Astrocyte (in vitro differentiated cells and primary cell): ENCODE measurements around the gene TEAD1. TPM values are rescaled to one million over a fixed set of nuclear protein-coding genes. Genes with fewer than 3 reads are reported as not detected.

Source experiments
- DNase-seq: peaks from one replicate; pipeline ENCODE4 v3.0.0-alpha.2; 2010; ENCODE audit warnings: low read depth
- FAIRE-seq: peaks from 2 replicates; lab custom pipeline; 2011; peaks lifted over from hg19 to GRCh38; lab: Jason Lieb, UNC
- H2AFZ ChIP-seq: 2 replicates; pipeline ENCODE4 v1.6.0; 2012; ENCODE audit warnings: low read depth, low read length, inconsistent platforms
- H3K27ac ChIP-seq: 2 replicates; pipeline ENCODE4 v1.5.1; 2011; ENCODE audit warnings: low read depth, low read length, inconsistent platforms
- H3K27me3 ChIP-seq: 2 replicates; pipeline ENCODE4 v1.6.0; 2011; ENCODE audit warnings: low read length, inconsistent platforms; ENCODE audit not compliant: insufficient read depth
- H3K36me3 ChIP-seq: 2 replicates; pipeline ENCODE4 v1.5.1; 2011; ENCODE audit warnings: low read length, inconsistent platforms; ENCODE audit not compliant: insufficient read depth
- H3K4me1 ChIP-seq: 2 replicates; pipeline ENCODE4 v1.5.1; 2011; ENCODE audit warnings: low read length, inconsistent platforms; ENCODE audit not compliant: insufficient read depth
- H3K4me2 ChIP-seq: 2 replicates; pipeline ENCODE4 v1.6.0; 2012; ENCODE audit warnings: low read length, inconsistent platforms
- H3K4me3 ChIP-seq: 2 replicates; pipeline ENCODE4 v1.5.1; 2011; ENCODE audit warnings: low read depth, mild to moderate bottlenecking, low read length, inconsistent platforms; ENCODE audit not compliant: insufficient read depth
- H3K79me2 ChIP-seq: 2 replicates; pipeline ENCODE4 v1.6.0; 2012; ENCODE audit warnings: mild to moderate bottlenecking, low read length, inconsistent platforms; ENCODE audit not compliant: insufficient read depth
- H3K9ac ChIP-seq: 2 replicates; pipeline ENCODE4 v1.6.0; 2012; ENCODE audit warnings: mild to moderate bottlenecking, low read length, inconsistent platforms
- H3K9me3 ChIP-seq: 2 replicates; pipeline ENCODE4 v1.5.1; 2012; ENCODE audit warnings: low read depth, mild to moderate bottlenecking, low read length, inconsistent platforms; ENCODE audit not compliant: insufficient read depth
- H4K20me1 ChIP-seq: 2 replicates; pipeline ENCODE4 v1.6.0; 2012; ENCODE audit warnings: low read length, inconsistent platforms; ENCODE audit not compliant: insufficient read depth
- H3K27ac Mint-ChIP-seq: one replicate; pipeline ENCODE4 v1.8.0; 2021; ENCODE audit warnings: mild to moderate bottlenecking, mixed read lengths; ENCODE audit not compliant: unreplicated experiment
- H3K27me3 Mint-ChIP-seq: one replicate; pipeline ENCODE4 v1.8.0; 2021; ENCODE audit warnings: low read depth, mixed read lengths; ENCODE audit not compliant: unreplicated experiment
- H3K36me3 Mint-ChIP-seq: one replicate; pipeline ENCODE4 v1.8.0; 2021; ENCODE audit warnings: low read depth, mixed read lengths; ENCODE audit not compliant: unreplicated experiment
- H3K4me1 Mint-ChIP-seq: one replicate; pipeline ENCODE4 v1.8.0; 2021; ENCODE audit warnings: low read depth, mixed read lengths; ENCODE audit not compliant: unreplicated experiment
- H3K4me3 Mint-ChIP-seq: one replicate; pipeline ENCODE4 v1.8.0; 2021; ENCODE audit warnings: mild to moderate bottlenecking, moderate library complexity, mixed read lengths; ENCODE audit not compliant: unreplicated experiment
- H3K9me3 Mint-ChIP-seq: one replicate; pipeline ENCODE4 v1.8.0; 2021; ENCODE audit warnings: mild to moderate bottlenecking, mixed read lengths; ENCODE audit not compliant: unreplicated experiment
- EZH2 ChIP-seq: IDR thresholded peaks from 2 replicates; pipeline ENCODE4 v1.6.1; 2012; ENCODE audit warnings: mild to moderate bottlenecking, low read length, inconsistent platforms; ENCODE audit not compliant: insufficient read depth
- total RNA-seq: library from RNA; stranded (reverse); gene quantifications from 2 replicates; pipeline ENCODE4 v1.2.1, GENCODE V29; 2021
- TF ChIP-seq, protein P1 (sequence below): IDR thresholded peaks from 2 replicates; pipeline ENCODE4 v1.5.1; 2011; ENCODE audit warnings: low read depth, mild to moderate bottlenecking, inconsistent platforms, low read length, moderate library complexity; ENCODE audit not compliant: insufficient read depth

The TEAD1 gene
- total RNA-seq, 1 donor from 2014 or later, result 149 TPM

DNA sequence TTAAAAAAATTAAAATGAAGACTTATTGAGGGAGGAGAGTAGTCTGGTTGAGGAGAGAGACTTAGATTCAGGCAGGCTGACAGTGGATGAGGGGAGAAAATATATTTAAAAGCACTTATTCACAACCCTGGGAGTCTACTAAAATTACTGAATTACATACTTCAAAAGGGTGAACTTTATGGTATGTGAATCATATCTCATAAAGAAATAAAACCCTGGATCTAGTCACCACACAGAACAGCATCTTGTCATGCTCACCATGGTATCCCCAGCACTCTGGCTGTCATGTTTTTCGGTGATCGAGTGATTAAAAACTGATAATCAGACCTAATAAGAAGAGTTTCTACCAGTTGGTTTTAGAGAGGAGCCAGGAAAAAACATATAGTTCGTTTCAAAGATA lies 11.0 kb downstream of the TEAD1 start:
- Mint-ChIP-seq H3K4me3 (no peak overlapping the region), H3K27ac (no peak overlapping the region), H3K4me1 (peaks cover 86% of the 10 kb centered on the region), H3K36me3 (peaks cover 7% of the 10 kb centered on the region), H3K9me3 (no peaks in the 10 kb centered on the region), H3K27me3 (no peaks in the 10 kb centered on the region)
- Histone ChIP-seq H3K27me3 (no peaks in the 10 kb centered on the region), H3K4me1 (peaks cover 63% of the 10 kb centered on the region), H3K9me3 (no peaks in the 10 kb centered on the region), H3K36me3 (peaks cover 2% of the 10 kb centered on the region), H3K27ac (peak overlapping the region; percentile 74), H3K79me2 (peaks cover 99% of the 10 kb centered on the region), H3K9ac (peak overlapping the region; percentile 68), H2AFZ (no peak overlapping the region), H3K4me3 (no peak overlapping the region), H3K4me2 (peak overlapping the region; percentile 15), H4K20me1 (peaks cover 77% of the 10 kb centered on the region)
- TF ChIP-seq, protein P1, sequence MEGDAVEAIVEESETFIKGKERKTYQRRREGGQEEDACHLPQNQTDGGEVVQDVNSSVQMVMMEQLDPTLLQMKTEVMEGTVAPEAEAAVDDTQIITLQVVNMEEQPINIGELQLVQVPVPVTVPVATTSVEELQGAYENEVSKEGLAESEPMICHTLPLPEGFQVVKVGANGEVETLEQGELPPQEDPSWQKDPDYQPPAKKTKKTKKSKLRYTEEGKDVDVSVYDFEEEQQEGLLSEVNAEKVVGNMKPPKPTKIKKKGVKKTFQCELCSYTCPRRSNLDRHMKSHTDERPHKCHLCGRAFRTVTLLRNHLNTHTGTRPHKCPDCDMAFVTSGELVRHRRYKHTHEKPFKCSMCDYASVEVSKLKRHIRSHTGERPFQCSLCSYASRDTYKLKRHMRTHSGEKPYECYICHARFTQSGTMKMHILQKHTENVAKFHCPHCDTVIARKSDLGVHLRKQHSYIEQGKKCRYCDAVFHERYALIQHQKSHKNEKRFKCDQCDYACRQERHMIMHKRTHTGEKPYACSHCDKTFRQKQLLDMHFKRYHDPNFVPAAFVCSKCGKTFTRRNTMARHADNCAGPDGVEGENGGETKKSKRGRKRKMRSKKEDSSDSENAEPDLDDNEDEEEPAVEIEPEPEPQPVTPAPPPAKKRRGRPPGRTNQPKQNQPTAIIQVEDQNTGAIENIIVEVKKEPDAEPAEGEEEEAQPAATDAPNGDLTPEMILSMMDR, result no peak
- TF ChIP-seq EZH2, result no peak
- no peak for DNase-seq
- no peak for FAIRE-seq

DNA sequence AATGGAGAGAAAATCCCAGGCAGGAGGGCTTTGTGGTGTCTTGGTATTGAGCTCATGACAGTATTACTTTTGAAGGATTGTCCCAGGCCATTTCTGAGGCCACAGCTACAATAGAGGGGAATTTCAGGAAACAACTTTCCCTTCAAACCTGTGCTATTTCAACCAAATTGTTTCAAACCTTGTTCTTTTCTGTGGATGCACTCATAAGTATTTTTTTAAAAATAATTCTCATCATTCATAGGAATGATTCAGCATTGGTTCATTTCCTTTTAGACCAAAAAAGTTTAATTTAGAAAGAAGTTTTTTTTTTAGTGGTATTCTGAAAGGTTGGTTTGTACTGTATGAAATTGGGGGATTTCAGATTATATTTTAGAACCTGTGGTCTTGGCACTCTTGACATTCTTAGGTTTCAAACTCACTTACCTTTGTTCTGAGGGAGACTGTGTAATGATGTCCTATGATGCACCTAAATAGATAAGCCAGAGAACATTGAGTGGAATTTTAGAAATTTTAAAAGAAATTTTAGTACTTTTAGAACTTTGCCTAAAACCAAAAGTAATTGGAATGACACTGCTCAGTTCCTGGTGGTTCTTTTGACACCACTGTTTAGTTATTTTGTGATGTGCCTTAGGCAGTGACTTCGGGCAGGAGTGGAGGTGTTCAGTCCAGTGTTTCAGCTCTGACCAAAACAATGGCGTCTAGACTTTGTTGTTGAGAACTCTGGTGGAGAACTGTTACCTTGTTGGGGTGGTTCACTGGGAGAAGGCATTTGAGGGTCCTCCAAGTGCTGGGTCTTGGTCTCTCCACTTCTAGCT lies 12.2 kb downstream of the TEAD1 start:
- Histone ChIP-seq H4K20me1 (peaks cover 79% of the 10 kb centered on the region), H3K79me2 (peaks cover 99% of the 10 kb centered on the region), H3K36me3 (no peaks in the 10 kb centered on the region), H3K27ac (peak overlapping the region; percentile 74), H3K4me3 (no peak overlapping the region), H3K27me3 (no peaks in the 10 kb centered on the region), H3K9me3 (no peaks in the 10 kb centered on the region), H2AFZ (no peak overlapping the region), H3K4me1 (peaks cover 65% of the 10 kb centered on the region), H3K9ac (peak overlapping the region; percentile 68), H3K4me2 (peak overlapping the region; percentile 62)
- Mint-ChIP-seq H3K4me3 (no peak overlapping the region), H3K36me3 (peaks cover 6% of the 10 kb centered on the region), H3K27ac (peak overlapping the region; percentile 42), H3K27me3 (no peaks in the 10 kb centered on the region), H3K4me1 (peaks cover 80% of the 10 kb centered on the region), H3K9me3 (no peaks in the 10 kb centered on the region)
- no peak for DNase-seq
- FAIRE-seq, result no peak
- TF ChIP-seq, protein P1, result no peak
- no peak for TF ChIP-seq EZH2

DNA sequence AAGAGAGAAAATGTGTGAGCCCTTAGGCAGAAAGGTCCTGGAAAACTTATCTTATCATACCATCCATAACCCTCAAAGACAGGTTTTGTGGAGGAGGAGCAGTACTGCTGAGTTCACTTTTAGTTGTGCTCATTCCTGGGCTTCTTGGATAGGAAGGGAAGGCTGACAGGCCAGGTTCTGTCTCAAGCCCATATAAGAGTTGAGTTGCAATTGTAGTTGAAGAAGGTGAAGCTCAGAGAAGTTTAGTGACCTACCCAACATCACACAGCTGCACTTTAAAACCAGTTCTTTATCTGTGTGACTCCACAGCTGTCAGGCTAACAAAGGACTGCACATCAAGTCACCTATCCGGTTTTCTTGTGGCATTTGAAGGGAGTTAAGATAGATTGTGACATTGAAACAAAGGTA lies 13.0 kb downstream of the TEAD1 start:
- Histone ChIP-seq H3K27me3 (no peaks in the 10 kb centered on the region), H3K36me3 (no peaks in the 10 kb centered on the region), H3K9ac (peak overlapping the region; percentile 12), H3K4me3 (no peak overlapping the region), H2AFZ (no peak overlapping the region), H3K4me2 (peak overlapping the region; percentile 62), H3K27ac (peak overlapping the region; percentile 74), H4K20me1 (peaks cover 73% of the 10 kb centered on the region), H3K4me1 (peaks cover 72% of the 10 kb centered on the region), H3K79me2 (peaks cover 99% of the 10 kb centered on the region), H3K9me3 (no peaks in the 10 kb centered on the region)
- Mint-ChIP-seq H3K4me3 (no peak overlapping the region), H3K4me1 (peaks cover 78% of the 10 kb centered on the region), H3K27me3 (no peaks in the 10 kb centered on the region), H3K36me3 (peaks cover 4% of the 10 kb centered on the region), H3K27ac (peak overlapping the region; percentile 42), H3K9me3 (no peaks in the 10 kb centered on the region)
- DNase-seq, result no peak
- FAIRE-seq, result no peak
- TF ChIP-seq, protein P1, result no peak
- TF ChIP-seq EZH2, result no peak
